D721Med (cell line): ENCODE results near the gene PDCD1LG2.

Experiments used
- DNase-seq: peaks from one replicate; pipeline ENCODE4 v3.0.0; 2011; ENCODE audit warnings: low spot score; ENCODE audit not compliant: insufficient read length
- FAIRE-seq: peaks from 2 replicates; lab custom pipeline; 2011; peaks lifted over from hg19 to GRCh38; lab: Jason Lieb, UNC
- TF ChIP-seq, protein P1 (sequence below): IDR thresholded peaks from 2 replicates; pipeline ENCODE4 v1.5.1; 2012; ENCODE audit warnings: mild to moderate bottlenecking, control low read depth; ENCODE audit not compliant: insufficient read depth; ENCODE audit errors: missing control alignments

The PDCD1LG2 gene

DNA sequence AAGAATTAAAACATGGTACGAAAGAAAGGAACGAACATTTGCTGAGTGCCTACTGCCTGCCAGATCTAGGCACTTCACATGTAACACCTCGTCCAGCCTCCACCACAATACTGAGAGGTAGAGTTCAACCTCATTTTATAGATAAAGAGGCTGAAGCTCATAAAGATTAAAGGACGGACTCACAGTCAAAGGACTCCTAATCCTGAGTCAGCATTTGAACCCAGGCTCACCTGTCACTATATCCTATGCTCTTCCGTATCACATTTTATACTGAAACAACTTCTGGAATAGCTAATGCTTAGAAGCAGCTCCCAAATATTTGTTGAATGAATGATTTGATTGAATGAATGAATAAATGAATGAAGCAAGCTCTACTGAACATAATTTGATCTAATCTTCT is 22.5 kb downstream of the PDCD1LG2 start:
- FAIRE-seq (no peak), DNase-seq (no peak)
- TF ChIP-seq, protein P1, sequence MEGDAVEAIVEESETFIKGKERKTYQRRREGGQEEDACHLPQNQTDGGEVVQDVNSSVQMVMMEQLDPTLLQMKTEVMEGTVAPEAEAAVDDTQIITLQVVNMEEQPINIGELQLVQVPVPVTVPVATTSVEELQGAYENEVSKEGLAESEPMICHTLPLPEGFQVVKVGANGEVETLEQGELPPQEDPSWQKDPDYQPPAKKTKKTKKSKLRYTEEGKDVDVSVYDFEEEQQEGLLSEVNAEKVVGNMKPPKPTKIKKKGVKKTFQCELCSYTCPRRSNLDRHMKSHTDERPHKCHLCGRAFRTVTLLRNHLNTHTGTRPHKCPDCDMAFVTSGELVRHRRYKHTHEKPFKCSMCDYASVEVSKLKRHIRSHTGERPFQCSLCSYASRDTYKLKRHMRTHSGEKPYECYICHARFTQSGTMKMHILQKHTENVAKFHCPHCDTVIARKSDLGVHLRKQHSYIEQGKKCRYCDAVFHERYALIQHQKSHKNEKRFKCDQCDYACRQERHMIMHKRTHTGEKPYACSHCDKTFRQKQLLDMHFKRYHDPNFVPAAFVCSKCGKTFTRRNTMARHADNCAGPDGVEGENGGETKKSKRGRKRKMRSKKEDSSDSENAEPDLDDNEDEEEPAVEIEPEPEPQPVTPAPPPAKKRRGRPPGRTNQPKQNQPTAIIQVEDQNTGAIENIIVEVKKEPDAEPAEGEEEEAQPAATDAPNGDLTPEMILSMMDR: no peak

GRCh38 chr9:5536684-5537083 is 26.4 kb downstream of the PDCD1LG2 start:
- DNase-seq (no peak), FAIRE-seq (no peak)
- TF ChIP-seq, protein P1: no peak

GRCh38 chr9:5543875-5544702 is 33.8 kb downstream of the PDCD1LG2 start:
- TF ChIP-seq, protein P1: no peak
- no peak for DNase-seq
- no peak for FAIRE-seq

DNA sequence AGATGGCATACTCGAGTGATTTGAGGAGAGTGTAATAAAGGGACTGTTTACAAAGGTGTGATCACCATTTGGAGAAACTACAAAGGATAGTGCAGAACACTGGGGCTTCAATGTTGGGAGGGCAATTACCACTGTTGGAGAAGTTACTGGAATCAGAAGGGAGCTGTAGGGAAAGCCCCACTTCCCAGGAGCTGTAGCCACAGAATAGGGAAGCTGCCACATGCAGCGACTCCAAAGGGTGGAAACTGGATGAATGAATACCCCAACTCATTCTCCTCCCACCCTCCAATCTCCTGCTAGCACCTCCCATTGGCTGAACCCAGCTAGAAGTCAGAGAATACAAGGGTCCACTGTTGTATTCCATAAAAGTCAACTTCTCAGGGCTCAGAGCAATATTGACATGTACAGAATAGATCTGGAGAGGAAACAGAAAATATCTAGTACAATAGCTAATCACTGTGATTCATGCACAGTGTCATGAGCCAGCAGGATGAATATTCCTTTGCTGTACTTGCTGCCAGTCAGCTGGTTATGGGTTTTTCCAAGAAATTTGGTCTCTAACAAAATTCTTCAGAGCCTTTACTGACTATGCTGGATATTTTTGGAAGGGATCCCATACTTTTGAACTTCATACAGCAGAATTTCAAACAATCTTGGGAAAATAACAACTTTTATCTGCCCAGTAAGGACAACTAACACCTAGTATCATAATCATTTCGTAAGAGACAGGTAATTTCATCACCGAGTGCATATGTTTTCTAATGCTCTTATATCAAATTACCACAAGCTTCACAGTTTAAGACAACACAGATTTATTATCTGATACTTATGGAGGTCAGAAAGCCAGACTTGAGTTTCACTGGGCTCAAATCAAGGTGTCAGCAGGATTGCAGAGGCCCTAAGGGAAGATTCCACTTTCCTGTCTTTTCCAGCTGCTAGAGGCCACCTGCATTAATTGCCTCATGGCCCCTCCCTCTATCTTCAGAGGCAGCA is 39.6 kb downstream of the PDCD1LG2 start:
- no peak for FAIRE-seq
- TF ChIP-seq, protein P1: no peak

DNA sequence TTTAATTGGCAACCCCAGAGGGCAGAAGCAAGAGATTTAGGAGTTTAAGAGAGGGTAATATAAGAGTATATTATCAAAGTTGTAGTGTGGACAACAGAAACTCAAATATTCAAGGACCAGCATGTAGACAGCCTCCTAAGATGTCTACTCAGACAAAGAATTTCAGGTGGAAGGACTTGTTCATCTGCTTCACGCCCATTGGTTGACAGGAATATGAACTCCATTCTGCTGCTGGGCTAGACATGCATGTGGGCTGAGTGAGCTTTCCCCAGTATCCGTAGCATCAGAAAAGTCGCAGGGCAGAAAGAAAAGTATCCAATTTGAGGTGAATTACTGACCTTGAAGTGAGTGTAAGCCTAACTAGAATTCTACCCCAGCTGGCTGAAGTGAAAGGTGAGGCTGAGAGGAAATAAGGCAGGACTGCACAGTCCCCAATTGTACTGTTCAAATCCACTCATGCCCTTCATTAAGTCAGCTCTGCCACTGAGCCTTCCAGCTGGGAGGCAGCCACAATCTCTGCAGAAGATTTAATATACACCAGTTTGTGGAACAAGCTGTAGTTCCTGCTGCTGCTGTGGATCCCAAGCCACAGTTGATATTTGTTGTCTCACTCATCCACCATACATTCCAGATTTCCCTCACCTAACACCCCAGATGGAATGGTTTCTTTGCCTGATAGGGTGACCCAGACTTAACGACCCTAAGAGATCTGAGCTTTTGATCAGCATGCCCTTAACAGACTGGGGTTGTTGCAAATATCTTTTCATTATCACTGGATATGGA is 41.2 kb downstream of the PDCD1LG2 start:
- DNase-seq: no peak
- TF ChIP-seq, protein P1: no peak
- no peak for FAIRE-seq

More for the DNA sequence above, 39.6 kb downstream of the PDCD1LG2 start:
- DNase-seq: no peak

GRCh38 chr9:5552301-5552700 is 42.0 kb downstream of the PDCD1LG2 start:
- no peak for DNase-seq
- TF ChIP-seq, protein P1: no peak
- FAIRE-seq: no peak
